Esophagus mucosa (tissue), 1 donor: ENCODE measurements around the gene DNAJC28. TPM values are rescaled to one million over a fixed set of nuclear protein-coding genes. Genes with fewer than 3 reads are reported as not detected.
"Not testable (repeated sequence)": the region's sequence is repeated elsewhere in the genome, so short reads cannot be mapped to it uniquely, and the experiment has no call there.

Experiments used
- ATAC-seq: fragments of 200-7000 bp; cut with Tn5 transposase; one replicate; pipeline ENCODE4 v1.9.1; 2020
- total RNA-seq: library from RNA; stranded (reverse); gene quantifications from one replicate; pipeline ENCODE4 v1.2.4, GENCODE V29; 2023
- donor health status: DM: yes; HTN: yes; CAD: no.

The DNAJC28 gene
- total RNA-seq = 0.52 TPM

- peak; percentile 94 for ATAC-seq
Observed at GRCh38 chr21:33491373-33492102, at the start of gene DNAJC28. Gene DNAJC28 (minus strand): TSS chr21:33491716. CDS start chr21:33489393, 2,323 bp downstream.

- ATAC-seq = no peak
Observed at GRCh38 chr21:33541105-33541711, 49.7 kb upstream of the DNAJC28 start.

GRCh38 chr21:33540711-33541104 is 49.2 kb upstream of the DNAJC28 start:
- ATAC-seq = no peak

- no peak for ATAC-seq
Observed at GRCh38 chr21:33539616-33540015, 48.1 kb upstream of the DNAJC28 start.

- ATAC-seq = no peak
Observed at GRCh38 chr21:33537212-33537611, 45.7 kb upstream of the DNAJC28 start.

DNA sequence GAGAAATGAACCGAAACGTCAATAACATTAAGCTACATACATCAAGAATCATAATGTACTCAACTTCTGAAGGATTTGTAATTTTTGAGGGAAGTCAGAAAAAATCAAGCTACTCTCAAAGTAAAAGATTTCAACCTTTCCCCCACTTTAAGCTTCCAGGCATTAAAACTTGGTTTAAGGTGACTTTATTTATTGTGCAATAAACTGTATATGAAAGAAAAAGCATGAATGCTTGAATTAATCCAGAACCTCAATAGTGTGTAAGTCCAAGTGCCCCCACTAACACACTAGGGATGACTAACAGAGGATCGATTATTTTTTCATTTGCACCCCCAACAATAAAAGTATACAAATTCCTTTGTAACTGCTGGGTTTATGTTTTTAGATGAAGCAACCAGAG is 39.5 kb upstream of the DNAJC28 start:
- ATAC-seq = no peak

GRCh38 chr21:33522953-33523349 is 31.4 kb upstream of the DNAJC28 start:
- no peak for ATAC-seq

DNA sequence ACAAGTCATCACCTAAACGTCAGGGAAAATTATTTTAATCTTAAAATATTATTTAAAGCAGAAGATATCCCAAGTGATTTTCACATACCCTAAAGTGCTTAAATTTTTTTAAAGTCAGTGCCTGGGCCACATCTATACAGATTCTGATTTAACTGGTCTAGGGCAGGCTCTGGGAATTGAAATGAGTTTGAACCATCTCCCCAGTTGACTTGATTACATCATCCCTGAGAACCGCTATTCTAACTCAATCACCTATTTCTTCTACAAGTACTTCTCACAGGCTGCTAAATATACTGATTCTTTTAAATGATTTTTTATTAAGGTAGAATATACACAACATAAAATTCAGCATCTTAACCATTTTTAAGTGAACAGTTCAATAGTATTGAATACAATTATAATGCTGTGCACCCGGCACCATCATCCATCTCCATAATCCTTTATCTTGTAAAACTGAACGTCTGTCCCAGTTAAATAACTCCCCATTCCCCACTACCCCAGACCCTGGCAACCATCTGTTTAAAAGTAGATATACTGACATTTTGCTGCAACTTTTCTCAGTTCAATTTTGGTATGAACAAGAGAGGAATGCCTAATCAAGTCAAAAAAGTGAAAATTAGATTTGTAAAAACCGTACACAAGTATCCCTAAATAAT is 30.9 kb upstream of the DNAJC28 start:
- no peak for ATAC-seq

DNA sequence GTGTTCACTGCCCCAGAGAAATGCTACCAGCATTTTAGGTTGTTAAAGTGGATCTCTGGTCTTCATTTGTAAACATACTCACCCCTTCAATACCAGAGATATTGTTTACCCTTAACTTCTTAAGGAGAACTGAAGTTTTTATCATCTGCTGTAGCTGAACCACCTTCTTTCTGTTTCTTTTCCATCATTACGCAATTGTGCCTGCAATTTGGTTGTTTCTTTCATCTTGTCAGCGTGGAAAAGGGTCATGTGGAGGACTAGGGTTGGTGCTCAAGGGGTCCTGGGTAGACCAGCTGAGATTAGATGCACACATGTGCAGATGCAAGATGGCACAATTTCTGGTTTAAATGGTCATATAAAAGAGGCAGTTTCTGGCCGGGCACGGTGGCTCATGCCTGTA is 27.4 kb upstream of the DNAJC28 start:
- ATAC-seq = no peak

DNA sequence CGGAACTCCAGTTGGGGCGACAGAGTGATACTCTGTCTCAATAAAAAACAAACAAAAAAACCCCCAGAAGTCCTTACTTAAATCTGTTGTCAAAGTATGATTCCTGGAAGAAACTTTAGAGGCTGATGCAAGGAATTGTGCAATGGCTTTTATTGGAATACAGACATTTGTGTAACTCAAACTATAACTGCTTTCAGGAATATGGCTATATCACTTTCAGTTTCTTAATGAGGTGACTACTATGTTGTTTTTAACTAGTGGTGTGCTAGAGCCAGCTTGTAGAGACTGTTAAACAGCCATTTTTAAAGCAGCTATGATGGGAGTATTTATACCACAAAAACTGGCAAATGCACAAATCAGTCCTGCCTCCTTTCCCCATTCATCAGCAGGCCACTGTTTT is 22.7 kb upstream of the DNAJC28 start:
- no peak for ATAC-seq

DNA sequence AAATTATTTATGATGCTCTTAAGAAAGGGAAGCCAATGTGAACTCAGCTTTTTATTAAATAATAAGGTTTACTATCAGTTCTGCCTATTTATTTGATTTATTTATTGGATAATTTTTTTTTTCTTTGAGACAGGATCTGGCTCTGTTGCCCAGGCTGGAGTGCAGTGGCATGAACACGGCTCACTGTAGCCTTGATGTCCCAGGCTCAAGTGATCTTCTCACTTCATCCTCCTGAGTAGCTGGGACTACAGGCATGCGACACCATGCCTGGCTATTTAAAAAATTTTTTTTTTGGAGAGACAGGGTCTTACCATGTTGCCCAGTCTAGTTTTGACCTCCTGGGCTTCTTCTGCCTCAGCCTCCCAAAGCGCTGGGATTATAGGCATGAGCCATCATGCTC is 21.0 kb upstream of the DNAJC28 start:
- ATAC-seq = no peak

GRCh38 chr21:33511639-33512038 is 20.1 kb upstream of the DNAJC28 start:
- ATAC-seq = no peak

- ATAC-seq = no peak
Observed at GRCh38 chr21:33510826-33511225, 19.3 kb upstream of the DNAJC28 start.

GRCh38 chr21:33507003-33507402 is 15.5 kb upstream of the DNAJC28 start:
- ATAC-seq = not testable (repeated sequence)

- no peak for ATAC-seq
Observed at GRCh38 chr21:33505833-33506232, 14.3 kb upstream of the DNAJC28 start.

- no peak for ATAC-seq
Observed at GRCh38 chr21:33496345-33496744, 4.8 kb upstream of the DNAJC28 start.

- no peak for ATAC-seq
Observed at GRCh38 chr21:33495743-33496142, 4.2 kb upstream of the DNAJC28 start.

DNA sequence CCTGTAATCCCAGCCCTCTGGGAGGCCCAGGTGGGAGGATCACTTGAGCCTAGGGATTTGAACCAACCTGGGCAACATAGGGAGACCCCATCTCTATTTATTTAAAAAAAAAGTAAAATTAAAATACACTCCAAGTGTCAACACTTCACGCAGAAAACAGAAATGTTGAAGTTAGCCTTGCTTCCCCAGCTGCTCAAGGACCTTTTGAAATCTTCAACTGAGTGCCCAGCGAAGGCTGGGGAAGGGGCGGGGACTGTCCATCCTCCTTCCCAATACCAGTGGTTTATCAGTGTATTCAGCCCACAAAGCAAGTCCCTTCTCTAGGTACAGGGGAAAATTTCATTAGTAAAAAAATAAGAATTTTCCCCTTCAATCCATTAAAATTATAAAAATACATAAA is 2.2 kb upstream of the DNAJC28 start:
- ATAC-seq = no peak

- ATAC-seq = no peak
Observed at GRCh38 chr21:33492571-33492970, 1.1 kb upstream of the DNAJC28 start.

DNA sequence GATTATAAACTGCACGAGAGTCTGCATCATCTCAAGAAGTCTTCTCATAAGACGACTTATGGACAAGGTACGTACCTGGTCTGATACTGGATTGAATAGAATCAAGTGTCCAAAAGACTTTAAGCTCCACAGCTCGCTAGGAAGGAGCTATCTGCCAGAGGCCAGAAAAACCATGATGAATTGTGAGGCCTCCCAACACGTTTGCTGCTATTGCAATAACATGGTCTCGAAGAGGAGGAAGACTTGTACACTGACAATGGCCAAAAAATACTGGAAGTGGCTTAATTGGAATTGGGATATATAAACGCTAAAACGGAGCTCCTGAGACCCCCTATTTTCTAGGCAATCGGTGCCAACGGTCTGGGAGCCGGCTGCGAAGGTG is 534 bp downstream of the DNAJC28 start:
- ATAC-seq = peak; percentile 13

DNA sequence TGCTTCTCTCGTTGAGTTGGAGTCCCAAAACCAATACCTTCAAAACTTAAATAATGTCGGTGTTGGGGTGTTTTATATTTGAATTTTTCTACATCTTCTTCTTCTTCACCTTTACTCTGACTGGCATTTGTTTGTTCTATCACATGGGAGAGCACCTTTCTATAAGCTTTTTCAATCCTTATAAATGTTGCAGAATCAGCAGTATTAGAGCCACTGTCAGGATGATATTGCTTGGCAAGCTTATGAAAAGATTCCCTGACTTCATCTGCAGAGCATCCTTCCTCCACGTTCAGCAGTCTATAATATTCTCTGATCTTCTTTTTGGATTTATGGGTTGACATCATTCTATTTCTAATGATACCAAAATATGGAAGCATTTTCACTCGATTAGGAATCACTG is 2.6 kb downstream of the DNAJC28 start:
- ATAC-seq = no peak

DNA sequence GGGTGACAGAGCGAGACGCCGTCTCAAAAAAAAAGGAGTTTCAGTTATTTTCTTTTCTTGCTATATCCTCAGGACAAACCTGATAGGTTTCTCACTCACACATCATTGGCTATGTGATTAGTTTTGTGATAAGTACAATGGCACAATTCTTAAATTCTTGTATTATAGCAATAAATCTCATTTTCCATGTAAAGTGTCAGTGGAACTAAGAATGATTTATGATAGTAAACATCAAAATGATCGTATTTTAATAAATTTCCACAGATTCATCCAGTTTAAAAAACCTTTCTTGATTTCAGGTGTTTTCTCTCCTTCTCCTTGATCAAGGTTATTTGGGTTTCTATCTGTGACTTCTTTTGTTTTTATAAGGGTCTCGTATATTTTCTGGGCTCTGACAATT is 3.5 kb downstream of the DNAJC28 start:
- no peak for ATAC-seq

DNA sequence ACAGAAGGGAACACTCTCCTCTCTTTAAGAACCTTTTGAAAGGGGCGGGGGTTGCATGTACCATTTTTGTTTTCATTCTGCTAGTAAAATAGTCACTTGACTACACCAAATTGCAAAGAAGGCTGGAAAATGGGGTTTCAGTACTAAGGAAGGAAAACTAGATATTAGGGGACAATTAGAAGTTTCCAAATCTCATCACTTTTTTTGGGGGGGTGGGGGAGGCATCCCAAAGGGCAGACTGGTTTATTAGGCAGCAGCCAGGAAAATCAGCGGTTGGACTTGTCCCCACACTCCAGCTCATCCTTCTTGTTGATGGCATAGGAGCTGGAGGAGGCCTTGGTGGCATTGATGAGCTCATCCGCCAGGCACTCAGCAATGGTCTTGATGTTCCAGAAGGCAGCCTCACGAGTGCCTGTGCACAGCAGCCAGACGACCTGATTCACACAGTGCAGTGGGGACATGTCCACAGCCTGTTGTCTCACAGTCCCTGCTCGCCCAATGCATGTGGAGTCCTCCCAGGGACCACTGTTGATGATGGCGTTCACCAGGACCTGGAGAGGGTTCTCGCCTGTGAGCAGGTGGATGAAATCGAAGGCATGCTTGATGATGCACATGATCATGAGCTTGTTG is 10.1 kb downstream of the DNAJC28 start:
- ATAC-seq = no peak
